NCI-H2227 (cell line): ENCODE data around the gene DDX47.
"Not testable (repeated sequence)": the region's sequence is repeated elsewhere in the genome, so short reads cannot be mapped to it uniquely, and the experiment has no call there.

Source experiments
- DNase-seq: peaks from one replicate; lab custom pipeline; 2025; ENCODE audit not compliant: unreplicated experiment; lab: John Stamatoyannopoulos, UW

DDX47 gene

GRCh38 chr12:12870465-12870864, 57.3 kb downstream of the DDX47 start:
- no peak for DNase-seq

DNA sequence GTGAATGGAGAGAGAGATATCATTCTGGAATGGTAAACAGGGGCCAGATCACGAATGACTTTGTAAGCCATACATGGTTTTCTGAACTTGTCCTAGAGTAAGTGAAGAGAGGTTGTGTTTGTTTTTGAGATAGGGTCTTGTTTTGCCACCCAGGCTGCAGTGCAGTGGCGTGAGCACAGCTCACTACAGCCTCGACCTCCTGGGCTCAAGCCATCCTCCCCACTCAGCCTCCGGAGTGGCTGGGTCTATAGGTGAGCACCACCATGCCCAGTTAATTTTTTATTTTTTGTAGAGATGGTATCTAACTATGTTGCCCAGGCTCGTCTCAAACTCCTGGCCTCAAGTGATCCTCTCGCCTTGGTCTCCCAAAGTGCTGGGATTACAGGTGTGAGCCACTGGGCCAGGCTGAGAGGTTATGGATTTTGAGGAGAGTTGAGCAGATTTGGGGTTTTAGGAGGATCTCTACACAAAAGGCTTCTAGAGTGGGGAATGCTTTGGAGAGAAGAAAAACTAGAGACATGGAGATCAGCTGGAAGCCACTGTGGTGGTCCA, 58.5 kb downstream of the DDX47 start:
- no peak for DNase-seq

GRCh38 chr12:12872139-12872933, 59.2 kb downstream of the DDX47 start:
- DNase-seq: no peak

DNA sequence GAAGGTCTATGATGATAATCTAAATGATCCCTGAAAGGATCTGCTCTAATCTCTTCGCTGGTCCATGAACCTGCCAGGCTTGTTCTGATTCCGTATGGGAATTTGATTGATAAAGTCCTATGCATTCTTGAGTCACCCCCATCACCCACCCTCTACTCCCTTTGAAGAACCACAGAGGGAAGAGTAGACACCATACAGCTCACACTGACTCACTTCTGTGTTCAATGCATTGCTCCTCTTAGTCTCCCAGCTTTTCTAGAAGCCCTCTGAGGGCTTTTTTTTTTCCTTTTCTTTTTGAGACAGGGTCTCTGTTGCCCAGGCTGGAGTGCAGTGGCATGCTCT, 59.8 kb downstream of the DDX47 start:
- no peak for DNase-seq

- no peak for DNase-seq
Measured at GRCh38 chr12:12874029-12874428, 60.9 kb downstream of the DDX47 start.

- not testable (repeated sequence) for DNase-seq
Measured at GRCh38 chr12:12875301-12875700, 62.2 kb downstream of the DDX47 start.

DNA sequence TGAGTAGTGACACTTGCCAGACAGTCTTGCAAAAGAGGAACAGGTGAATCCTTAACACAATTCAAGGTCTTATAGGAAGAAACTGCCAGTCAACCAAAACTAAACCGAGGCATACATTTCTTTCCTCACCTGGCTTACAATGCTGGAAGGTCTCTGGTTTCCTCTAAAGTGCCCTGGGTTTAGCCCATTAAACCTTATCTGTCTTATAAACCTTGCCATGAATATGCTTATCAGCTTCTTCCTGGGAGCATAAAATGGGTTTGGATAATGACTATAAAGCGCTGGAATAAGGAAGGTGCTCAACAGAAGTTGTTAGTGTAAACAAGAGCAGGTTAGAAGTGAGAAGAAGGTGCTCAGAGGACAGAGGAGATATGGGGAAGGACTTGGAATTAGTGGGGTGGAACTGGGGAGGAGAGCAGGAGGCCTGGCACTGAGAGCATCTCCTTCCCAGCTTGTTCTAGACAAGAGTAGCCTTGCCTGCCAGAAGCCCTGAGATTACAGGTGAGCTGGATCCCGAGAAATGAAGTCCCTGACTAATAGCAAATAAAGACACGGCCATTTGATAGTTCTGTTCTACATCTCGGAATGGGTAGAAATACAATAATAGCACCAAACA, 64.1 kb downstream of the DDX47 start:
- no peak for DNase-seq

DNA sequence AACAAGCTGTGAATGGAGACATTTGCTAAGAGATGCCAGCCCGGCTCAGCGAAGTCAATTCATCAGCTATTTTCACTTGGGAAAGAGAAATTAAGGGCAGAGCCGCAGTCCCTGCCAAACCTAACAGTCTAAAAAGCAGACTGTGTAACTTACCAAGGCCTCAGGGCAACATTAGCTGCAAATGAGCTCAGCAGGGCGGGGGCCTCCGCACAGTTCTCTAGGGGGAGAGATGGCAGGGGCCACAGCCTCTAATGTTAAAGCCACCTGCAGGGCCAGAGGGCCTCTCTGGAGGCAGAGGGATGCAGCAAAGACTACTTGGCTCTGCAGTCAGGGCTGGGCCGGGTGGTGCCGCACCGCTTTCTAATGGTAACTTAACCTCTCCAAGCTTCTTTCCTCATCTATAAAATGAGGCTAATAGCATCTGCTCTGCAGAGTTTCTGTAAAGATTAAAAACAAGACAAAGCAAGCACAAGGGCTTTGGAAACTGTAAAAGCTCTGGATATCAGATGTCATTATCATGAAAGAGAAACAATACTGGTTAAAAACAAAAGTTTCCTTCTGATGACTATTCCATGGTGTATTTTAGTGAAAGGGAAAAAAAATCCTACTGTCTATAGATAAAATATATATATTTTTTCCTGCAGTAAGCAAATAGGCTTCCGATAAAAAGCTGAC, 64.8 kb downstream of the DDX47 start:
- no peak for DNase-seq
